Esophagus muscularis mucosa (tissue), 3 donors: ENCODE results near the gene CEP112.

Experiments used
- POLR2AphosphoS5 ChIP-seq, 2 donors: sonication (generic); formaldehyde crosslinking; IDR thresholded peaks; one replicate each; pipeline ENCODE4 v1.6.1; 2017; ENCODE audit warnings: antibody characterized with exemption in 2 of 2
- TF ChIP-seq, protein P1 (sequence below), 3 experiments: fragments of 200-600 bp in 2 of 3; fragments of 450-650 bp in 1 of 3; sonication (generic) in 2 of 3; IDR thresholded peaks; one replicate each; pipeline ENCODE4 v1.5.1; 2017 to 2019; ENCODE audit warnings: antibody characterized with exemption in 3 of 3, mild to moderate bottlenecking in 2 of 3, moderate library complexity in 1 of 3

DNA sequence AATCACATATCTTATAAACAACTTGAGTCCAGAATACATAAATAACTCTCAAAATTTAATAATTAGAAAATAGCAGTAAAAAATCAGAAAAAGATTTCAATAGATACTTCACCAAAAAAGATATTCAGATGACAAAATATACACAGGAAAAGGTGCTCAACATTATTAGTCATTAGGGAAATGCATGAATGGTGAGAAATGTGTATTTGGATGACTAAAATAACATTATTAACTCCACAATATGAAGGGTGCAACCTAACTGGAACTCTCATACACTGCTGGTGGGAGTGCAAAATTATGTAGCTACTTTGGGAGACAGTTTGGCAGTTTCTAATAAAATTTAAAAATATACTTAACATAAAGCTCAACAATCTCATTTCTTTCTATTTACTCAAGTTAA lies 368.2 kb downstream of the CEP112 start:
- TF ChIP-seq, protein P1, sequence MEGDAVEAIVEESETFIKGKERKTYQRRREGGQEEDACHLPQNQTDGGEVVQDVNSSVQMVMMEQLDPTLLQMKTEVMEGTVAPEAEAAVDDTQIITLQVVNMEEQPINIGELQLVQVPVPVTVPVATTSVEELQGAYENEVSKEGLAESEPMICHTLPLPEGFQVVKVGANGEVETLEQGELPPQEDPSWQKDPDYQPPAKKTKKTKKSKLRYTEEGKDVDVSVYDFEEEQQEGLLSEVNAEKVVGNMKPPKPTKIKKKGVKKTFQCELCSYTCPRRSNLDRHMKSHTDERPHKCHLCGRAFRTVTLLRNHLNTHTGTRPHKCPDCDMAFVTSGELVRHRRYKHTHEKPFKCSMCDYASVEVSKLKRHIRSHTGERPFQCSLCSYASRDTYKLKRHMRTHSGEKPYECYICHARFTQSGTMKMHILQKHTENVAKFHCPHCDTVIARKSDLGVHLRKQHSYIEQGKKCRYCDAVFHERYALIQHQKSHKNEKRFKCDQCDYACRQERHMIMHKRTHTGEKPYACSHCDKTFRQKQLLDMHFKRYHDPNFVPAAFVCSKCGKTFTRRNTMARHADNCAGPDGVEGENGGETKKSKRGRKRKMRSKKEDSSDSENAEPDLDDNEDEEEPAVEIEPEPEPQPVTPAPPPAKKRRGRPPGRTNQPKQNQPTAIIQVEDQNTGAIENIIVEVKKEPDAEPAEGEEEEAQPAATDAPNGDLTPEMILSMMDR (IDR thresholded peaks at IDR 0.05) = no peak
- TF ChIP-seq POLR2AphosphoS5 (IDR thresholded peaks at IDR 0.05) = no peak
